Lower leg skin (tissue), 4 donors: Measurements from ENCODE around the gene TUBA4B. TPM values are rescaled to one million over a fixed set of nuclear protein-coding genes. Genes with fewer than 3 reads are reported as not detected.

Experiments used
- DNase-seq, 2 donors: peaks; one replicate each; pipeline ENCODE4 v3.0.0-alpha.2; 2019; ENCODE audit warnings: low spot score in 2 of 2
- H3K4me3 ChIP-seq: fragments of 200-600 bp; sonication (generic); 2 replicates; pipeline ENCODE4 v1.5.1; 2017; ENCODE audit warnings: mild to moderate bottlenecking, low read depth; ENCODE audit not compliant: poor library complexity, severe bottlenecking
- CTCF ChIP-seq, 3 donors: fragments of 450-650 bp; IDR thresholded peaks; one replicate each; pipeline ENCODE4 v1.5.1; 2016; ENCODE audit warnings: antibody characterized with exemption in 3 of 3, mild to moderate bottlenecking in 3 of 3, moderate library complexity in 2 of 3
- POLR2A ChIP-seq, 2 donors: fragments of 450-650 bp; IDR thresholded peaks; one replicate each; pipeline ENCODE4 v1.6.1; 2016 to 2017; ENCODE audit warnings: antibody characterized with exemption in 2 of 2, mild to moderate bottlenecking in 1 of 2, moderate library complexity in 1 of 2
- WGBS, 2 donors: methylation state at CpG; one replicate each; pipeline ENCODE4 v1.1.5; 2018; 5-methylcytosine and 5-hydroxymethylcytosine counted together
- intact Hi-C: fragments of 100-400 bp; cut with DNase I; formaldehyde crosslinking; loops from one replicate; pipeline ENCODE4 v1.15.0; 2023; ENCODE audit warnings: low total_unique reads
- total RNA-seq, 4 donors: library from RNA; depleted of rRNA; stranded (reverse); fragments of >200 nt; gene quantifications; one replicate each; pipeline ENCODE4 v1.1.0, GENCODE V29; 2016

The TUBA4B gene
- total RNA-seq, 4 donors from 2014 or later = not detected

GRCh38 chr2:219207134-219207883 is 45.7 kb upstream of the TUBA4B start:
- WGBS, 2 donors = 16 to 21% methylated on average over 22 of the region's 22 CpGs
- DNase-seq = no peak
- H3K4me3 ChIP-seq = peak overlapping the region; percentile 50
- no peak for TF ChIP-seq CTCF (IDR thresholded peaks at IDR 0.05)
- no peak for TF ChIP-seq POLR2A (IDR thresholded peaks at IDR 0.05)
- intact Hi-C loops = no loop called here

GRCh38 chr2:219207884-219208740 is 44.9 kb upstream of the TUBA4B start:
- TF ChIP-seq CTCF (IDR thresholded peaks at IDR 0.05) (no peak), POLR2A (IDR thresholded peaks at IDR 0.05) (no peak)
- no peak overlapping the region for H3K4me3 ChIP-seq
- intact Hi-C loops = no loop called here
- 70 to 74% methylated on average over 17 of the region's 17 CpGs for WGBS, 2 donors
- DNase-seq = peak in 1 of 2 donors; percentile 85

- 73 to 78% methylated on average over 16 to 18 of the region's 18 CpGs for WGBS, 2 donors
- TF ChIP-seq CTCF (IDR thresholded peaks at IDR 0.05) = no peak
- intact Hi-C loops = no loop called here
- no peak overlapping the region for H3K4me3 ChIP-seq
- DNase-seq = peak in 1 of 2 donors; percentile 77
Observed at GRCh38 chr2:219209236-219210195, 43.5 kb upstream of the TUBA4B start.

GRCh38 chr2:219210196-219210885 is 42.7 kb upstream of the TUBA4B start:
- 93 to 97% methylated on average over 21 to 23 of the region's 24 CpGs for WGBS, 2 donors
- TF ChIP-seq CTCF (IDR thresholded peaks at IDR 0.05) (no peak), POLR2A (IDR thresholded peaks at IDR 0.05) (no peak)
- no peak overlapping the region for H3K4me3 ChIP-seq
- intact Hi-C loops = no loop called here
- DNase-seq = peak in 1 of 2 donors; percentile 75

- intact Hi-C loops = no loop called here
- DNase-seq = peak in 1 of 2 donors; percentile 72
- WGBS, 2 donors = 86 to 94% methylated on average over 9 of the region's 9 CpGs
- TF ChIP-seq POLR2A (IDR thresholded peaks at IDR 0.05) = no peak
- TF ChIP-seq CTCF (IDR thresholded peaks at IDR 0.05) = no peak
- no peak overlapping the region for H3K4me3 ChIP-seq
Observed at GRCh38 chr2:219210886-219211362, 42.1 kb upstream of the TUBA4B start.
